ENCODE data around the gene ABCC5.

ABCC5 gene

DNA sequence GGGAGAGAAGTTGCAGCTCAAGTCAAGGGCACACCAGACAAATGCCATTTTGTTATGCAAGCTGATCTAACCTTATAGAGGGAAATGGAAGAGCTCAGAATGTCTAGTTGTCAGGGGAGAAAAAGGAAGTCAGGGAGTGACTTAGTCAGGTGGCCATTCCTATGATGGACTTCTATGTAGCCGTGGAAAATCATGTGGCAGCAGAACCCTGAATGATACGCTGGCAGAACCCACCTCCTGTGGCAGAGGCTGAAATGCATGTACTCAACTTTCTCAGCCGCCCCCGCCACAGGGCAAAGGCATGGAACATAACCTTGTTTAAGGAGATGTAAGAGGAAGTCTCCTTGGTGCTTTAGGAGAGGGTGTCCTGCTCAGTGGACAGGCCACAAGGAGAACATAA is 95.3 kb downstream of the ABCC5 start:
- FAIRE-seq, result no peak
- no peak for DNase-seq (ENCODE audit: insufficient read length, low spot score)

DNA sequence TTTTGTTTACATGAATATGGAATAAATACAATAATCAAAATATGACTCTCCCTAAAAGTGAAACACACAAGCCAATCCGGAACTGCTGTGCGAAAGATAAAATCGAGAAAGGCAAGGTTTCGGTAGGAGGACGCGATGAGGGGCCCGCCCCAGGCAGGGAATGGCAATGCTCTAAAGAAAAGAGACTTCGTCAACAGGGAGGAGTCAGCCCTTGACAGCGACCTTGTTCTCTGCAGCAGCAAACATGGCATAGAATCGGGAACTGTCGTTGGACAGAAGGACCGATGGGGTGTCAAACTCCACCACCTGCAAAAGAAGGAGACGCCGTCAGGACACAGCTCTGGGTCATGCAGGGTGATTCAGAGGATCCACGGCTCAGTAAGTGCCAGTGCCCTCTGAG is 96.6 kb downstream of the ABCC5 start:
- no peak for FAIRE-seq
- TF ChIP-seq, protein P1, sequence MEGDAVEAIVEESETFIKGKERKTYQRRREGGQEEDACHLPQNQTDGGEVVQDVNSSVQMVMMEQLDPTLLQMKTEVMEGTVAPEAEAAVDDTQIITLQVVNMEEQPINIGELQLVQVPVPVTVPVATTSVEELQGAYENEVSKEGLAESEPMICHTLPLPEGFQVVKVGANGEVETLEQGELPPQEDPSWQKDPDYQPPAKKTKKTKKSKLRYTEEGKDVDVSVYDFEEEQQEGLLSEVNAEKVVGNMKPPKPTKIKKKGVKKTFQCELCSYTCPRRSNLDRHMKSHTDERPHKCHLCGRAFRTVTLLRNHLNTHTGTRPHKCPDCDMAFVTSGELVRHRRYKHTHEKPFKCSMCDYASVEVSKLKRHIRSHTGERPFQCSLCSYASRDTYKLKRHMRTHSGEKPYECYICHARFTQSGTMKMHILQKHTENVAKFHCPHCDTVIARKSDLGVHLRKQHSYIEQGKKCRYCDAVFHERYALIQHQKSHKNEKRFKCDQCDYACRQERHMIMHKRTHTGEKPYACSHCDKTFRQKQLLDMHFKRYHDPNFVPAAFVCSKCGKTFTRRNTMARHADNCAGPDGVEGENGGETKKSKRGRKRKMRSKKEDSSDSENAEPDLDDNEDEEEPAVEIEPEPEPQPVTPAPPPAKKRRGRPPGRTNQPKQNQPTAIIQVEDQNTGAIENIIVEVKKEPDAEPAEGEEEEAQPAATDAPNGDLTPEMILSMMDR (IDR thresholded peaks at IDR 0.05; ENCODE audit: insufficient read depth, missing control alignments), result no peak
- no peak for DNase-seq (ENCODE audit: insufficient read length, low spot score)

More for the DNA sequence above, 95.3 kb downstream of the ABCC5 start:
- TF ChIP-seq, protein P1 (IDR thresholded peaks at IDR 0.05; ENCODE audit: insufficient read depth, missing control alignments), result no peak

DNA sequence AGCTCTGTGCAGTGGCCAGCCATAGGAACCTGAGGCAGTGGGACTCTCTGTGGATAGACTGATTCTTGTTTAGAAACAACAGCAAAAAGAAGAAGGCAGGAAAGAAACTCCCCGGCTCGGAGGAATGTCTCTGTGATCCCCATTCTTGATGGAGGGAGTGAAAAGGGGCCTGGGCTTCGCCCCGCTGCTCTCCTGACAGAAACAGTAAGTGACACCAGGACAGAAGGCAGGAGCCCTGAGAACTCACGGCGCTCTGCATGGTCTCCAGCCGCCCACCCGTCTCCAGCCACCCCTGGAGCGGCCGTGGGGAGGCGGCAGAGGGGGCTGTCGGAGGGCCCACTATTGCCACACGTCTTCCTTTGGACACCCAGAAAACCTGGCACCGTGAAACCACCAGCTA is 97.3 kb downstream of the ABCC5 start:
- no peak for FAIRE-seq
- TF ChIP-seq, protein P1 (IDR thresholded peaks at IDR 0.05; ENCODE audit: insufficient read depth, missing control alignments), result no peak
- no peak for DNase-seq (ENCODE audit: insufficient read length, low spot score)

DNA sequence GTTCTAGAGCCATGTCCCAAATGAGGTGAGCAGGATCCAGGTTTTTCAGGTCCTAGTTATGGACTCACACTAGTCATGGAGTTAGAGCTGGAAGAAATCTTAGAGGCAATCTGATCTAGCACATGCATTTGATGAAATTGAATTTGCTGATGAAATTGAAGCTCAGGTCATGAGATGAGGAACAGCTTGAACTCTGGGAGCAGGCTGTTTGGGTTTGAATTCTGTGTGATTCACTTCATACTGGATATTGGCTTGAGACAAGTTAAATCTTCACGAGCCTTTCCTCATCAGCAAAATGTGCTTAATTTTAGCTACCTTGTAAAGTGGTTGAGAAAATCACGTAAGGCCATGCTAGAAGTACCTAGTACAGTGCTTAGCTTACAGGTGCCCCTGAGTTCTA is 99.5 kb downstream of the ABCC5 start:
- no peak for FAIRE-seq
- DNase-seq (ENCODE audit: insufficient read length, low spot score), result no peak
- TF ChIP-seq, protein P1 (IDR thresholded peaks at IDR 0.05; ENCODE audit: insufficient read depth, missing control alignments), result no peak

DNA sequence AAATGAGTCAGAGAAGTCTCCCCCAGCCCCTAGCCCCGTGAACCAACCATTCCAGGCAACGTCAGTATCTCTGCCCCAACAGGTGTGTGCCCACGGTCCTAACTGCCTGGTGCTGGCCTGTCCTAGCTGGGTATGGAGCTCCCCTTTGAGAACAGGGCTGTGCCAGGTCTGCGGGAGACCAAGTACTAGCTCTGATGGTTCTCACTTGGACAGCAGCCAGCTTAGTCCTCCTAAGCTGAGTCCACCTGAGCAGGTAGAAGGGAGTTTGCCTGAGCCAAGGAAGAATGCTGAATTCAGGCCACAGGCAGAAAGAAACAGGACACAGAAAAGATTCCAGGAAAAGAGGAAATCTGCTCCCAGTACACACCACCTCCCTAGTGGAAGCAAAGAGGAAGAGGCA is 99.9 kb downstream of the ABCC5 start:
- TF ChIP-seq, protein P1 (IDR thresholded peaks at IDR 0.05; ENCODE audit: insufficient read depth, missing control alignments), result no peak
- DNase-seq (ENCODE audit: insufficient read length, low spot score) (no peak), FAIRE-seq (no peak)

DNA sequence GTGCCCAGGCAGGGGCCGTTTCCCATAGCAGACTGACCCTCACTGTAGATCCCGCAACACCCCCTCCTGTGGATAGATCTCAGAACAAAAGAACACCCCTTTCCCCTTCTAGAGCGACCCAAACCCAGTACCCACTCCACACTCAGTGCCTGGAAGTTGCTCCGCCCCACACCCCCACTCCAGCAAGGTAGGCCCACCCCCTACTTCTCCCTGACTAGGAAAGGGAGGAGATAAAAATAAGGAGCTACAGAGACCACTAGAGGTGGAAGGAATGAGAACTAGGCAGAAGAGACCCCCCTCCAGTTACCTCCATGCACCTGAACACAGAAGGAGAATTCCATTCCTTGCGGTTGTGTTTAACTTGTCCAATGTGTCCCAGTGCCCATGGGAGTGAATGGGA is 102.8 kb downstream of the ABCC5 start:
- TF ChIP-seq, protein P1 (IDR thresholded peaks at IDR 0.05; ENCODE audit: insufficient read depth, missing control alignments), result no peak
- FAIRE-seq, result no peak
- no peak for DNase-seq (ENCODE audit: insufficient read length, low spot score)

DNA sequence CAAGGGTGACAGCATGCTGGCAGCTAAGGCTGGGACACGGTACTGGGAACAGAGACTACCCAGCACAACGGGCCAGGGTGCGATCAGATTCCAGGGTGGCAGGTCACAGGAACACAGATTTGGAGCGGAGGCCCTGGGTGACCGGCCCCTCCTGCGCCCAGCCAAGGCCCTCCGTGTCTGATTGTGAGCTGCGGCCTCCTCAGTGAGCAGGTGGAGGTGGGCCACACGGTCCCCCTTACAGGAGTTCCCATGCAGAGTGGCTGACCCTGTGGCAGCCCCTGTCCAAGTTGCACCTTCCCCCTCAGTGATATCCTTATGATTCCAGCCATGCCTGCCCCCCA is 104.1 kb downstream of the ABCC5 start:
- DNase-seq (ENCODE audit: insufficient read length, low spot score) (no peak), FAIRE-seq (no peak)
- TF ChIP-seq, protein P1 (IDR thresholded peaks at IDR 0.05; ENCODE audit: insufficient read depth, missing control alignments), result no peak
